A549 treated with CpdA at 1 μM for 4 hours (cell line): ENCODE results near the gene CASKIN2. TPM values are rescaled to one million over a fixed set of nuclear protein-coding genes. Genes with fewer than 3 reads are reported as not detected.

Experiments
- total RNA-seq: library from RNA; stranded (reverse); fragments of 200-300 nt; extraction: Qiagen RNA extraction; gene quantifications from 5 replicates; pipeline ENCODE4 v1.2.3, GENCODE V29; 2022; ENCODE audit warnings: low read depth

The CASKIN2 gene, protein sequence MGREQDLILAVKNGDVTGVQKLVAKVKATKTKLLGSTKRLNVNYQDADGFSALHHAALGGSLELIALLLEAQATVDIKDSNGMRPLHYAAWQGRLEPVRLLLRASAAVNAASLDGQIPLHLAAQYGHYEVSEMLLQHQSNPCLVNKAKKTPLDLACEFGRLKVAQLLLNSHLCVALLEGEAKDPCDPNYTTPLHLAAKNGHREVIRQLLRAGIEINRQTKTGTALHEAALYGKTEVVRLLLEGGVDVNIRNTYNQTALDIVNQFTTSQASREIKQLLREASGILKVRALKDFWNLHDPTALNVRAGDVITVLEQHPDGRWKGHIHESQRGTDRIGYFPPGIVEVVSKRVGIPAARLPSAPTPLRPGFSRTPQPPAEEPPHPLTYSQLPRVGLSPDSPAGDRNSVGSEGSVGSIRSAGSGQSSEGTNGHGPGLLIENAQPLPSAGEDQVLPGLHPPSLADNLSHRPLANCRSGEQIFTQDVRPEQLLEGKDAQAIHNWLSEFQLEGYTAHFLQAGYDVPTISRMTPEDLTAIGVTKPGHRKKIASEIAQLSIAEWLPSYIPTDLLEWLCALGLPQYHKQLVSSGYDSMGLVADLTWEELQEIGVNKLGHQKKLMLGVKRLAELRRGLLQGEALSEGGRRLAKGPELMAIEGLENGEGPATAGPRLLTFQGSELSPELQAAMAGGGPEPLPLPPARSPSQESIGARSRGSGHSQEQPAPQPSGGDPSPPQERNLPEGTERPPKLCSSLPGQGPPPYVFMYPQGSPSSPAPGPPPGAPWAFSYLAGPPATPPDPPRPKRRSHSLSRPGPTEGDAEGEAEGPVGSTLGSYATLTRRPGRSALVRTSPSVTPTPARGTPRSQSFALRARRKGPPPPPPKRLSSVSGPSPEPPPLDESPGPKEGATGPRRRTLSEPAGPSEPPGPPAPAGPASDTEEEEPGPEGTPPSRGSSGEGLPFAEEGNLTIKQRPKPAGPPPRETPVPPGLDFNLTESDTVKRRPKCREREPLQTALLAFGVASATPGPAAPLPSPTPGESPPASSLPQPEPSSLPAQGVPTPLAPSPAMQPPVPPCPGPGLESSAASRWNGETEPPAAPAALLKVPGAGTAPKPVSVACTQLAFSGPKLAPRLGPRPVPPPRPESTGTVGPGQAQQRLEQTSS (N-terminal part only)
- 8.6 to 12.2 TPM (median 9.9 TPM) in 5 replicates for total RNA-seq

DNA sequence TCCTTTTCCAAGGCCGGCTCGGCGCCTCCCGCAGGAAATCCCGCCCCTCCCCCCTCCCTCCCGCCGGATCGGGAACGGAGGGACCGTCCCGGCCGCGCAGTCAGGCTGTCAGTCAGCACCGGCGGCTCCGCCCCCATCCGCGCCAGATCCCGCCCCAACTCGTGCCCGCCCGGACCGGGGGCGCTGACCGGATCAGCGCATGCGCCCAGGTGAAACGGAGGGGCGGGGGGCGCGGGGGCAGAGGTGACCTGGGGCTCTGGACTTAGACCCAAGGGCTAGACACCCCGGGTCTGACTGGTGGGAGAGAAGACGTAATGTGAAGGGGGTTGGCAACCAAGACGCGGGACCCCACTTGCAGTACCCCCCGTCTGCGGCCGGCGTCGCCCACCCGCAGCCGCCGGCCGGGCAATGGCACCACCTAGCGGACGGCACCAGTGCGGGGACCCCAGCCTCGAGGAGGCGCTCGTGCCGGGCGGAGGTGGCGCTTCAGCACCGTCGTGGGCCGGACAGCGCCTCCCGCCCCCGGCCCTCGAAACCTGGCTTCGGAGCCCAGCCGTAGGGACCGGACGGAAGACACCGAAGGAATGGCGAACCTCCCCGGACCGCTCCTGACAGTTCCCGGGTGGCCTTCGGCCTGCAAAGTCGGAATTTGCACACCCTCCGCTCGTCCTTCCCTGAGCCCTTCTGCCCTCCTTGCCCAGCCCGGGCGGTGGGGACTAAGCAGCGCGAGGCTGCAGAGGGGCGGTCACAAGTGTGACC, at the start of gene CASKIN2:
Gene CASKIN2 (minus strand): TSS at position 42 of the 759 bp plus-strand sequence. CDS start 1,733 bp downstream, outside the sequence.

DNA sequence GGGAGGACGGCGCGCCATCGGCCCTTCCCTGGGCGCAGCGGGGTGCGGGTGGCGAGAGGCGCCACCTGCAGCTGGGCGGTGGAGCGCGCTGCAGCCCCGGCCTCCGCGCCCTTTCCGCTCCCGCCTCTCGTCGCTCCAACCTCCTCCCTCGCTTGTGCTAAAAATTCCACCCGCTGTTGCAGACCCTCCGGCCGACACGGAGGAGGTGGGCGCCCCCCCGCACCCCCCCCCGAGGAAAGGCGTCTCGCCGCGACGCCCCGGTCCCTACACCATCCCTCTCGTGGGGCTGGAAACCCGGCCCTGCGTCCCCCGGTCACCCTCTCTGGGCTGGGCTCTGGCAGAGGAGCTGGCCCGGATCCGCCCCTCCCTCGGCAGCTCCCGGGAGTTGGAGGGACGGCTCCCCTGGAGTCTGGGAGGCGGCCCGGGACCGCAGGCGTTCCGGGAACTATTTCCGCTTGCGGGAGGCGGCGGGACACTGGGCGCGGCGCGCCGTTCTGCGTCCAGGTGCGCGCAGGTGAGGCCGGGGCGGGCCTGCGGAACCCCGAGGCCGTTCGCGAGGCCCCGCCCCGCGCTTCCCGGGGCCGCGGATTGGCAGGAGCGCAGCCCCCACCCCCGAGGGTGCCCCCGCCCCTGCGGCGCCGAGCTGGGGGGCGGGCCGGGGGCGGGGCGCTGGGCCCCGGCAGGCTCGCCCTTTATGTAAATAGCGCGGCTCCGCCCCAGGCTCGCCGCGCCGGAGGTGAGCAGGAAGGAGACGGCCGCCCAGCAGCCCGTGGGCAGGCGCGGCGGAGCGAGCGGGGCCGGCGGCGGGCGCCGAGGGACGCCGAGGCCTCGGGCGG, 9.9 kb upstream of the CASKIN2 start, which contains the start of gene LLGL2:
Gene LLGL2 (plus strand): TSS at position 728 of the 836 bp plus-strand sequence. CDS start 17,730 bp downstream, outside the sequence.

DNA sequence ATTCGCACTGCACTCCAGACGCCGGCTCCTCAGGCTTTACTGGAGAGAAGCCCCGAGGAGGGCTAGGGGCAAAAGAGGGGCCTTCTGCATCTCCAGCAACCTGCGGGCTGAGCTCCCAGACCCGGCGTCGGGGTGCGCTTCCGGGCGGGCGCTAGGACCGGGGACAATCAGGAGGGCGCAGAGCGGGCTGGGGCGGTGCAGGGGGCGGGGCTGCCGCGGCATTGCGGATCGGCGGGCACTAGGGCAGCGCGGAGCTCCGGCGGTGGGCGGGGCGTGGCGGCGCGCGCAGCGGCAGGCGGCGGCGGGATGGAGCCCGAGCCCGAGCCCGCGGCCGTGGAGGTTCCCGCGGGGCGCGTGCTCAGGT, 900 bp upstream of the CASKIN2 start, which contains the start of gene TSEN54:
Gene TSEN54 (plus strand): TSS at position 274 of the 364 bp plus-strand sequence. CDS start 33 bp downstream, at position 307.

DNA sequence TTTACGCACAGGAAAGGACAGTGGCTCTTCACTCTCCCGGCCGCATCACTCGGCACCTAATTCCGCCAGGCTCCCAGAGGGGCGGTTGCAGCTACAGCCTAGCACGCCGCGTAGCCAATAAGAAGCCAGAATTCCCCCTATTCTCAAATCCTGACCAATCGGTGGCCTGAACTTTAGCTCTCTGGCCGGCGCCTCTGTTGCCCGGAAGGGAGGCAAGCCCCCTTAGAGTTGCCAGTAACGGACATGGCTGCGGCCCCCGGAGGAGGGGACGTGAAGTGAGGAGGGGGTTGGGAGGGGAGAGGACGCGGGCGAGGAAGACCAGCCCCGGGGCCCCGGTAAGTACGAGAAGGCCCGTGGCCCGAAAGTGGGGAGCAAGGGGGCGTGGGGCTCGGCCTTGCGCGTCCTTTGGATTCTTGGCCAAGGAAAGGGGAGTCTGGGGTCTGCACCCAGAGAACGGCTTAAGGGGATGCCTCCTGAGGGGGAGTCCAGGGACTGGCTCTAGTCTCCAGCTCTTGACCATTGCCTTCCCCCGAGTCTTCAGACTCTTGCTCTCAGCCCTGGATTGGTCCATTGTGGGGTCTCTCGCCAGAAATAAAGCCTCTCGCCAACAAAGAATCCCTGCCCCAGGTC, 58.8 kb downstream of the CASKIN2 start, which contains the start of gene TMEM94:
Gene TMEM94 (plus strand): TSS at position 219 of the 630 bp plus-strand sequence. CDS start 15,271 bp downstream, outside the sequence.

Other genes with a start within 250 kb of the CASKIN2 start
- 30.1 to 36.9 TPM (median 36.0 TPM) in 5 replicates for gene MIF4GD, start 244.3 kb downstream of the CASKIN2 start, total RNA-seq
- 17.6 to 24.7 TPM (median 22.9 TPM) in 5 replicates for gene SLC25A19, start 226.1 kb downstream of the CASKIN2 start, total RNA-seq
- gene GRB2, start 109.9 kb downstream of the CASKIN2 start, total RNA-seq: 94.4 to 114 TPM (median 98.5 TPM) in 5 replicates
- gene TMEM94, start 58.9 kb downstream of the CASKIN2 start, total RNA-seq: 39.9 to 52.6 TPM (median 48.8 TPM) in 5 replicates
- gene TSEN54, start 991 bp upstream of the CASKIN2 start, total RNA-seq: 27.8 to 51.0 TPM (median 44.6 TPM) in 5 replicates
- 16.8 to 30.9 TPM (median 26.3 TPM) in 5 replicates for gene LLGL2, start 10.2 kb upstream of the CASKIN2 start, total RNA-seq
- 38.9 to 58.8 TPM (median 48.5 TPM) in 5 replicates for gene MYO15B, start 72.3 kb upstream of the CASKIN2 start, total RNA-seq
- gene SMIM5, start 117.9 kb upstream of the CASKIN2 start, total RNA-seq: 0.43 to 0.81 TPM (median 0.52 TPM) in 5 replicates
- 24.2 to 31.8 TPM (median 26.8 TPM) in 5 replicates for gene RECQL5, start 151.6 kb upstream of the CASKIN2 start, total RNA-seq
- gene SAP30BP, start 151.8 kb upstream of the CASKIN2 start, total RNA-seq: 96.6 to 129 TPM (median 102 TPM) in 5 replicates
- gene ITGB4, start 205.9 kb upstream of the CASKIN2 start, total RNA-seq: 38.3 to 62.6 TPM (median 49.8 TPM) in 5 replicates
- 45.6 to 76.1 TPM (median 66.2 TPM) in 5 replicates for gene GALK1, start 249.7 kb upstream of the CASKIN2 start, total RNA-seq